Caco-2 (cell line): Measurements from ENCODE around the gene RPUSD1. TPM values are rescaled to one million over a fixed set of nuclear protein-coding genes. Genes with fewer than 3 reads are reported as not detected.

ENCODE experiments used
- BruUV-seq: library from RNA; stranded (reverse); fragments of 400-500 nt; replicated peaks from 2 replicates; lab custom pipeline; 2021; lab: Mats Ljungman, UMichigan
- CTCF ChIA-PET: fragments of 300-600 bp; sonication (Branson Sonifier 250); formaldehyde crosslinking; loops from one replicate; lab custom pipeline; 2022; ENCODE audit warnings: antibody characterized with exemption; lab: Charles Lee
- POLR2A ChIA-PET: fragments of 300-600 bp; sonication (Branson Sonifier 250); formaldehyde crosslinking; loops from one replicate; lab custom pipeline; 2022; ENCODE audit warnings: antibody characterized with exemption; lab: Charles Lee
- DNase-seq, 2 experiments: peaks; one replicate each; pipeline versions ENCODE4 v3.0.0 to v3.0.0-alpha.2; 2020 to 2022
- H3K27me3 ChIP-seq: replicated peaks from 2 replicates; pipeline ENCODE4 v1.6.0; 2011; ENCODE audit warnings: low read length; ENCODE audit not compliant: control insufficient read depth, insufficient read depth
- H3K36me3 ChIP-seq: 2 replicates; pipeline ENCODE4 v1.5.1; 2011; ENCODE audit warnings: low read length; ENCODE audit not compliant: control insufficient read depth, insufficient read depth
- H3K4me1 ChIP-seq: fragments of 250-450 bp; sonication (Bioruptor Pico); 2 replicates; pipeline ENCODE4 v1.5.1; 2020; ENCODE audit warnings: mild to moderate bottlenecking
- H3K4me3 ChIP-seq: 2 replicates; pipeline ENCODE4 v1.5.1; 2011; ENCODE audit warnings: low read depth, mild to moderate bottlenecking, control low read depth, low read length
- H3K9me3 ChIP-seq: fragments of 250-450 bp; sonication (Bioruptor Pico); 2 replicates; pipeline ENCODE4 v1.5.1; 2020; ENCODE audit warnings: mild to moderate bottlenecking, moderate library complexity
- H3K27ac Mint-ChIP-seq: one replicate; pipeline ENCODE4 v1.8.0; 2022; ENCODE audit warnings: mixed read lengths; ENCODE audit not compliant: unreplicated experiment
- H3K27me3 Mint-ChIP-seq: one replicate; pipeline ENCODE4 v1.8.0; 2022; ENCODE audit warnings: mixed read lengths; ENCODE audit not compliant: insufficient read depth, unreplicated experiment
- H3K36me3 Mint-ChIP-seq: one replicate; pipeline ENCODE4 v1.8.0; 2022; ENCODE audit warnings: mild to moderate bottlenecking, mixed read lengths; ENCODE audit not compliant: insufficient read depth, unreplicated experiment
- H3K4me1 Mint-ChIP-seq: one replicate; pipeline ENCODE4 v1.8.0; 2022; ENCODE audit warnings: low read depth, mixed read lengths; ENCODE audit not compliant: unreplicated experiment
- H3K4me3 Mint-ChIP-seq: one replicate; pipeline ENCODE4 v1.8.0; 2022; ENCODE audit warnings: mild to moderate bottlenecking, moderate library complexity, mixed read lengths; ENCODE audit not compliant: unreplicated experiment
- H3K9me3 Mint-ChIP-seq: one replicate; pipeline ENCODE4 v1.8.0; 2022; ENCODE audit warnings: mixed read lengths; ENCODE audit not compliant: unreplicated experiment
- CTCF ChIP-seq, 2 experiments: fragments of 200-600 bp in 1 of 2; IDR thresholded peaks; 1 replicate in 1 of 2; 2 replicates in 1 of 2; pipeline versions ENCODE4 v1.5.1 to v1.8.0; 2011 to 2022; ENCODE audit warnings: antibody characterized with exemption in 1 of 2, control low read depth in 1 of 2, inconsistent platforms in 1 of 2, low read depth in 1 of 2, low read length in 1 of 2, mild to moderate bottlenecking in 1 of 2, moderate library complexity in 1 of 2; ENCODE audit not compliant: insufficient read depth in 1 of 2, severe bottlenecking in 1 of 2, unreplicated experiment in 1 of 2
- intact Hi-C: fragments of 100-400 bp; cut with micrococcal nuclease; formaldehyde crosslinking; loops from one replicate; pipeline ENCODE4 v1.10.0; 2022; ENCODE audit not compliant: unreplicated experiment
- total RNA-seq: library from RNA; stranded (reverse); gene quantifications from 2 replicates; pipeline ENCODE4 v1.2.3, GENCODE V29; 2022

RPUSD1 gene
- total RNA-seq, 1 experiment from 2014 or later, result 44.0 TPM

- no peak for DNase-seq
- peaks cover 30% of the 10 kb centered on the region for H3K36me3 Mint-ChIP-seq
- TSS peak; percentile 75 for BruUV-seq
- POLR2A ChIA-PET, result interaction anchor here (0.6 to 1.4 kb wide), 2 partner anchors 69 to 125 kb away, joined by 3 to 12 read pairs; partner anchors contain the start of gene ANTKMT
- intact Hi-C loops, result loop anchor here (5.0 to 10.0 kb wide), 2 partner anchors 47 to 75 kb away; partner anchors contain the start of genes CIAO3 and METRN
- Histone ChIP-seq H3K9me3 (no peaks in the 10 kb centered on the region), H3K4me3 (peak overlapping the region; percentile 97), H3K27me3 (no peaks in the 10 kb centered on the region), H3K4me1 (peaks cover 11% of the 10 kb centered on the region; the same call in 1 of the 2 replicates), H3K36me3 (peaks cover 3% of the 10 kb centered on the region; the same call in 1 of the 2 replicates)
- H3K4me3 Mint-ChIP-seq, result peak overlapping the region; percentile 82
- TF ChIP-seq CTCF (IDR thresholded peaks at IDR 0.05; ENCODE audit: insufficient read depth in 1 of 2, low read depth in 1 of 2, low read length in 1 of 2, severe bottlenecking in 1 of 2, unreplicated experiment in 1 of 2), result no peak
- no peaks in the 10 kb centered on the region for H3K4me1 Mint-ChIP-seq
- H3K9me3 Mint-ChIP-seq, result no peaks in the 10 kb centered on the region
- H3K27ac Mint-ChIP-seq, result no peak overlapping the region
- H3K27me3 Mint-ChIP-seq, result no peaks in the 10 kb centered on the region
- CTCF ChIA-PET, result interaction anchor here (0.8 to 0.9 kb wide), 3 partner anchors 40 to 284 kb away, joined by 3 to 6 read pairs (median 4); no protein-coding TSS in a partner anchor
Measured at GRCh38 chr16:789191-789850, 1.1 kb upstream of the RPUSD1 start.

GRCh38 chr16:788399-789126, 382 bp upstream of the RPUSD1 start, which contains the start of gene CHTF18:
Gene CHTF18 (plus strand): TSS chr16:788620. CDS start chr16:788685, 65 bp downstream.
- peaks cover 11% of the 10 kb centered on the region; the same call in 1 of the 2 replicates for H3K4me1 ChIP-seq
- intact Hi-C loops, result loop anchor here (5.0 to 10.0 kb wide), 2 partner anchors 46 to 74 kb away; partner anchors contain the start of genes CIAO3 and METRN
- Mint-ChIP-seq H3K4me3 (peak within 1 kb of the TSS; percentile 82), H3K27me3 (no peaks in the 10 kb centered on the region), H3K4me1 (no peaks in the 10 kb centered on the region), H3K27ac (no peak within 1 kb of the TSS), H3K36me3 (peaks cover 31% of the 10 kb centered on the region), H3K9me3 (no peaks in the 10 kb centered on the region)
- peaks cover 3% of the 10 kb centered on the region; the same call in 1 of the 2 replicates for H3K36me3 ChIP-seq
- no peaks in the 10 kb centered on the region for H3K9me3 ChIP-seq
- peak; percentile 88 to 94 for DNase-seq
- no peak for TF ChIP-seq CTCF (IDR thresholded peaks at IDR 0.05; ENCODE audit: insufficient read depth in 1 of 2, low read depth in 1 of 2, low read length in 1 of 2, severe bottlenecking in 1 of 2, unreplicated experiment in 1 of 2)
- H3K4me3 ChIP-seq, result peak within 1 kb of the TSS; percentile 97
- BruUV-seq, result no TSS peak
- CTCF ChIA-PET, result interaction anchor here (0.8 to 1.2 kb wide), 6 partner anchors 18 to 285 kb away, joined by 3 to 6 read pairs (median 4); no protein-coding TSS in a partner anchor
- POLR2A ChIA-PET, result interaction anchor here (0.5 to 1.4 kb wide), 8 partner anchors 13 to 591 kb away, joined by 3 to 12 read pairs (median 3); partner anchors contain the start of genes ANTKMT and CIAO3
- no peaks in the 10 kb centered on the region for H3K27me3 ChIP-seq
